ENCODE data around the gene FBRSL1.
A peak's percentile ranks its signal among the peaks of the same experiment; 100 is the strongest.

Gene FBRSL1

DNA sequence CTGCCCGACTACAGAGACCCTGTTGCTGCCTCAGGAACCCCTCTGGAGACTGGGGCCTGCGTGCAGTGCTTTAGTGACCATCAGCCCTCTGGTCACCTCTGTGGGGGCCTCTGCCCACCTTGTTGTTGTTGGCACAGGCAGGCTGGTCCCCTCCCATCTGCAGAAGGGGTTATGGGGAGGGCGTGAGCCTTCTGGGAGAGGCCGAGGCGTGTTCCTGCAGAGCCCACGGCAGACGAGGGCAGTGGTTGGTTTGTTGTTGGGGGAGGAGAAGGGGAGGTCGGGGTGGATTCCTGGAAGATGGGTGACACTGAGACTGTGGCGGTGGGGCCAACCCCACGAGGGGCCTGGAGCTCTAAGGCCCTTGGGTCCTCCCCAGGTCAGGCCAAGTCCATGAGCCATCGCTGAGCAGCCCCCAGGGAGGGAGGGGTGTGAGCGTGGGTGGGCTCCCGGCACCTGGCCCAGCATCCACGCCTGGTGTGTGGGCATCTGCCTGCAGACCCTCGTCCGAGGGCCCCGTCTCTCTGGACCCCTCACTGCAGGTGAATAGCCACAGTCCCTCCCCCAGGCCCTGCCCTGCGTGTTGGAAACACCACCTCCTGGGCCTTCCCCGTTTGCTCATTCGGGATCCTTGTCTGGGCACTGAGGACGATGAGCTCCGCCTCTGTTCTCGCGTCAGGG lies 23.6 kb downstream of the FBRSL1 start:
- no peak for DNase-seq

DNA sequence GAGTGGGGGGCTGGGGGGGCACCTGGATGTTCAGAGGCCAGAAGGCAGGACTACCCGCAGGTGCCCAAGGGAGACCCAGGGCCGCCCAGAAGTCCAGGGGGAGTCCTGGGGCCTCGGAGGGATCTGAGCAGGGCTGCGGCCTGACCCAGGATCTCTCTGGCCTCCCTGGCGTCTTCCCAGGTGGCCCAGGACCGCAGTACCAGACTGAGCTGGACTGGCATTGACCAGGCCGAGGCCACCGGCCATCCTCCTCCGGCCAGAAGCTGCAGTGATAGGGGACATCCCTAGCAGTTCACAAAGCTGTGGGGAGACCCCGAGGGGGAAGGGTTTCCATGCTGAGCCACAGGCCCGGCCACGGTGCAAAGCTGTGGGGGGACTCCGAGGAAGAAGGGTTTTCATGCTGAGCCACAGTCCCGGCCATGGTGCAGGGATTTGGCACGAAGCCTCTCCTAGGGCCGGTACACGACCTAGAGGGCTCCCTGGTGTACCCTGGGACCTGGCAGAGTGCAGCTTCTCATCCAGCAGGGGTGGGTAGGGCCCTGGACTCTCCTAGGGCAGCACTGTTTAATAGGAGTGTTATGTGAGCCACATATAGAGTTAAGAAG lies 24.4 kb downstream of the FBRSL1 start:
- no peak for DNase-seq

DNA sequence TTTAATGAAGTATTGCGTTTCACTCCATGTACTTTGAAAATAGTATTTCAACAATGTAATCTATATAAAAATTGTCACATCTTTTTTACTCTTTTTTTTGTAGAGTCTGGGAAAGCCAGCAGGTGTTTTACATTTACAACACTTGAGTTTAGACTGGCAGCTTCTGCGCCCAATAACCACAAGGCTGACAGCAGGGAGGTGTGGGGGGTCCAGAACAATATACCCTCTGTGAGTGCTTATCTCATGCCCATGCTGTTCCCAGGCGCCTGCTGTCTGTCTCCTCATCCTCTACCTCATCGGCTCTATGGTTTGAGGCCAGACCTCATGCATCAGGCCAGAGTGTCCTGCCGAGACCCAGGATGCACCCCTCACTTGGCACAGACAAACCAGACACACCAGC lies 24.9 kb downstream of the FBRSL1 start:
- DNase-seq: no peak

GRCh38 chr12:132516095-132517012 lies 26.4 kb downstream of the FBRSL1 start:
- no peak for DNase-seq

GRCh38 chr12:132517013-132517739 lies 27.2 kb downstream of the FBRSL1 start:
- DNase-seq: no peak

GRCh38 chr12:132517740-132518100 lies 27.8 kb downstream of the FBRSL1 start:
- DNase-seq: no peak

DNA sequence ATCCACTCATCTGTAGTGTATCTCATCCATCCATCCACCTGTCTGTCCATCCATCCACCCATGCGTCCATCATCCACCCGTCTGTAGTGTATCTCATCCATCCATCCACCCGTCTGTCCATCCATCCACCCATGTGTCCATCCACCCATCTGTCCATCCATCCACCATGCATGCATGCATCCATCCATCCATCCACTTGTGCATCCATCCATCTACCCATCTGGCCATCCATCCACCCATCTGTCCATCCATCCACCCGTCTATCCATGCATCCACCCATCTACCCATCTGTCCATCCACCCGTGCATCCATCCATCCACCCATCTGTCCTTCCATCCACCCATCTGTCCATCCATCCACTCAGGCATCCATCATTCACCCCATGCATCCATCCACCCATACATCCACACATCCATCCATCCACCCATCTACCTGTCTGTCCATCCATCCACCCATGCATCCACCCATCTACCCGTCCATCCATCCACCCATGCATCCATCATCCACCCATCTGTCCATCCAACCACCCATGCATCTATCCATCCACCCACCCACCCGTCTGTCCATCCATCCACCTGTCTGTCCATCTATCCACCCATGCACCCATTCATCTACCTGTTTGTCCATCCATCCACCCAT lies 28.5 kb downstream of the FBRSL1 start:
- no peak for DNase-seq

- DNase-seq: no peak
These were observed 30.7 kb downstream of the FBRSL1 start for GRCh38 chr12:132520421-132521199.

- DNase-seq: no peak
These were observed 31.2 kb downstream of the FBRSL1 start for GRCh38 chr12:132521200-132521580.

- no peak for DNase-seq
These were observed 31.9 kb downstream of the FBRSL1 start for GRCh38 chr12:132521712-132522292.

- no peak for DNase-seq
These were observed 32.8 kb downstream of the FBRSL1 start for GRCh38 chr12:132522592-132523380.

DNA sequence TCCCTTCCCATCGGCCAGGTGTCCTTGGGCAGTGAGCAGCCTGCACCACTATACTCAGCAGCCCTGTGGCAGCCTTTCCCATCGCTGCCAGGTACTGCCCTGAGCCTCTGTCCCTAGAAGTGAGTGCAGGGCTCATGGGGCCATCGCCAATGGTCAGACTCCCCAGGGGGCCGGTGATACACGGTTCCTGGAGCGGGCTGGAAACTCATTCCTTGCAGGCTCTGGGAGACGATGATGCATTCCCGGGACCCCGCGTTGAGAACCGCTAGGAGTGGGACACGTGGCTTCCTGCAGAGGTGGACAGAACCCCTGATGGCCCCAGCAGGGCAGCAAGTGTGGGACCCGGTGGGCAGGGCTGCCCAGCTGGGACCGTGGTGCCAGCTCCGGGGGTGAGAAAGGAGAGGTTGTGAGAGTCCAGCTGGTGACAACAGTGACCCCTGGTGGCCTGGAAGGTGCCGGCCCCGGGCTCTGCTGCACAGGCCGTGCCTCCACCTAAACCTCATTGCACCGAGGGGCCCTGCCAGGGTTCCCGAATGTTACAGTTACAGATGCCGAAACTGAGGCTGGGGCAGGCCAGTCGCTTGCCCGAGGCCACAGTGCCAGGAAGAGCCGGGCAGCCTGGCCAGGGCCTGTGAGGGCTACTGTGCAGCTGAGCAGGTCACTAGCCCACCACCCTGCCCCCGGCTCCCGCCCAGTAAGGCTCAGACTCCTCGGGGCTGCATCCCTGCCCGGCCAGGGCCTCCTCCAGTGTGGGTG lies 33.8 kb downstream of the FBRSL1 start:
- peak; percentile 86 for DNase-seq

DNA sequence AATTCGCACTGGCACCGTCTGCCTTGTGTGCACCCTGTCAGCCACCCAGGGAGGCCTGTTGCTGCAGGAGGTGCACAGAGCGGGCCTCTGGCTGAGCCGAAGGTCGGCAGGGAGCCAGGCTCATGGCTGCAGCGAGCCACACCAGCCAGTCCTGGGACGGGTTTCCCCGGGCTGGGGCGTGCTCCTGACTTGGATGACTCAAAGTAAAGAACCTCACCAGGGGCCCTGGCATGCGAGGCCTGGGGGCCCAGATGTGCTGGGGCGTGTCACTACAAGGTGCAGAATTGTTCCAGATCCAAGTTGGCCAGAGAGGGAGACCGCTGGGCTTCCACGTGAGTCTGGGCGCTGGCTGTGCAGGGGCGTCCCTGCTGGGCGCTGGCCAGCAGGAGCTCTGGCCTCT lies 34.5 kb downstream of the FBRSL1 start:
- DNase-seq: no peak

- DNase-seq: no peak
These were observed 35.3 kb downstream of the FBRSL1 start for GRCh38 chr12:132525011-132525832.

GRCh38 chr12:132525833-132526455 lies 36.0 kb downstream of the FBRSL1 start:
- DNase-seq: no peak

GRCh38 chr12:132527186-132527882 lies 37.4 kb downstream of the FBRSL1 start:
- no peak for DNase-seq

GRCh38 chr12:132527883-132528264 lies 37.9 kb downstream of the FBRSL1 start:
- DNase-seq: no peak

DNA sequence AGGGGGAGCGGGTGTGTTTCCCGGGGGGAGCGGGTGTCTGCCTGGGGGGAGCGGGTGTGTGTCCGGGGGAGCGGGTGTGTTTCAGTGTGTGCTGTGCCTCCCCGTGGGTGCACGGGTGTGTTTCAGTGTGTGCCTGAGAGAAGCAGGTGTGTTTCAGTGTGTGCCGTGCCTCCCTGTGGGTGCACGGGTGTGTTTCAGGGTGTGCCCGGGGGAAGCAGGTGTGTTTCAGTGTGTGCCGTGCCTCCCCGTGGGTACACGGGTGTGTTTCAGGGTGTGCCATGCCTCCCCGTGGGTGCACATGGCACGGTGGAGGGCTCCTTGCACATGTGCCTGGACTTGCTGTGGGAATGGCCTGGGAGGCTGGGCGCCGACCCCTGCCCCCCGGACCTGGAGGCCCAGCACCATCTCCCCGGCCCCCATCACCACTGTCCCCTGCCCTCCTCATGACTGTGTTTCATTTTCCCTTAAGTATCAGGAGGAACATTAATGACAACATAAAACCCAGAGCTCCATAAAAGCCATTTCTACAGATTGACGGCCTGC lies 38.7 kb downstream of the FBRSL1 start:
- DNase-seq: no peak

All from stimulated activated CD8-positive, alpha-beta memory T cell treated with anti-CD3 and anti-CD28 coated beads, Interleukin-4, amount 100 ng/mL, for 48 hours (primary cell).